ENCODE measurements around the gene PI4K2A. TPM values are rescaled to one million over a fixed set of nuclear protein-coding genes. Genes with fewer than 3 reads are reported as not detected.

The PI4K2A gene
- total RNA-seq, 5 donors from 2014 or later (not counting 1 experiment from before 2014, with no cell fraction given) = 9.0 to 23.1 (median 11.0) TPM

DNA sequence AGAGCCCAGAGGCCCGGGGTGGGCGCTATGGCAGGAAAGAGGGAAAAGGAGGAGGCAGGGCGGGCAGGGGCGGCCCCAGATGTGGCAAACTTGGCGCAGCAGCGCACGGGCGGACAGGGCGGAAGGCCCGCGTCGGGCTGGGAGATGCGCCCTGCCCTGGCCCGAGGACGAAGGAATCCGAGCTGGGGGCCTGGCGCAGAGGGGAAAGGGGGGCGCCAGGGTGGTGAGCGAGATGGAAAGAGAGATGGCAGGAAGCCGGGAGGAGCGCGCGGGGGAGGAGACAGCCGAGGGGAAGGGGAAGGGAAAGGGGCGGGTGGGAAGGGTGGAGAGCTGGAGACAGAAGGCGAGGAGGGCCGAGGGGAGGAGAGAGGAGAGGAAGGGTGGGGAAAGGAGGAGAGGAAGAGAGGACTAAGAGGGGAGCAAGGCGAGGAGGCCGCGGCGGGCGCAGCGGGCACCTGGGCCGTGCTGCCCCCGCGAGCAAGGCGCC, 72.9 kb downstream of the PI4K2A start, which contains the start of gene MARVELD1:
MARVELD1 (plus strand) TSS at position 392 of the 487 bp plus-strand sequence. CDS start 147 bp downstream, outside the sequence.
- Mint-ChIP-seq H3K9me3 (no peaks in the 10 kb centered on the region), H3K4me1 (peaks cover 13 to 21% (median 18%) of the 10 kb centered on the region in 3 donors), H3K27ac (peak within 1 kb of the TSS in 1 of 2 donors; percentile 44), H3K36me3 (no peaks in the 10 kb centered on the region), H3K4me3 (peak within 1 kb of the TSS; percentile 96 to 98 (median 97)), H3K27me3 (peaks cover 15 to 34% of the 10 kb centered on the region in 2 donors)
- ATAC-seq (replicated peaks in 1 of 4) = peak in 3 of 4 experiments; percentile 3 to 4 (median 4)
- H3K4me1 ChIP-seq (ENCODE audit: control insufficient read depth in 1 of 2, extremely low read depth in 1 of 2, insufficient read depth in 2 of 2, low read length in 2 of 2) = peaks cover 4 to 16% of the 10 kb centered on the region in 2 experiments
- DNase-seq = peak in 1 of 35 experiments; percentile 9
- H3K36me3 ChIP-seq (ENCODE audit: control insufficient read depth in 2 of 2, extremely low read depth in 1 of 2, insufficient read depth in 1 of 2, low read length in 1 of 2) = no peaks in the 10 kb centered on the region
- POLR2A ChIA-PET = no interaction called here
- CTCF ChIA-PET = interaction anchor here in 1 of 2 donors (0.8 kb wide), 1 partner anchor 23 kb away, joined by 5 read pairs; the partner anchor contains the start of gene ZFYVE27
- no peaks in the 10 kb centered on the region for H3K9me3 ChIP-seq
- WGBS (ENCODE audit: insufficient coverage) = 8% methylated on average over 37 of the region's 37 CpGs
- H3K27ac ChIP-seq (ENCODE audit: low read length) = no peak within 1 kb of the TSS
- H3K27me3 ChIP-seq (replicated peaks in 1 of 2; ENCODE audit: control insufficient read depth in 2 of 2, extremely low read depth in 1 of 2, insufficient read depth in 2 of 2, low read length in 1 of 2) = peaks cover 0 to 49% of the 10 kb centered on the region in 2 experiments
- peak within 1 kb of the TSS; percentile 63 to 75 for H3K4me3 ChIP-seq (ENCODE audit: control insufficient read depth in 1 of 2, extremely low read depth in 1 of 2, low read length in 1 of 2)

- under 1% methylated on average over 69 of the region's 69 CpGs for WGBS (ENCODE audit: insufficient coverage)
- Mint-ChIP-seq H3K4me1 (peaks cover 13 to 21% (median 18%) of the 10 kb centered on the region in 3 donors), H3K27me3 (peaks cover 13 to 30% of the 10 kb centered on the region in 2 donors), H3K36me3 (no peaks in the 10 kb centered on the region), H3K9me3 (no peaks in the 10 kb centered on the region), H3K27ac (peak overlapping the region in 1 of 2 donors; percentile 44), H3K4me3 (peak overlapping the region; percentile 96 to 98 (median 97))
- H3K9me3 ChIP-seq = no peaks in the 10 kb centered on the region
- peaks cover 0 to 49% of the 10 kb centered on the region in 2 experiments for H3K27me3 ChIP-seq (replicated peaks in 1 of 2; ENCODE audit: control insufficient read depth in 2 of 2, extremely low read depth in 1 of 2, insufficient read depth in 2 of 2, low read length in 1 of 2)
- ChIA-PET CTCF (interaction anchor here in 1 of 2 donors (0.8 to 1.0 kb wide), 2 partner anchors 22 to 27 kb away, joined by 3 to 5 read pairs; partner anchors contain the start of genes AVPI1 and ZFYVE27), POLR2A (interaction anchor here in 1 of 2 donors (0.5 kb wide), 1 partner anchor 117 kb away, joined by 3 read pairs; no protein-coding TSS in a partner anchor)
- no peak overlapping the region for H3K27ac ChIP-seq (ENCODE audit: low read length)
- peaks cover 4 to 16% of the 10 kb centered on the region in 2 experiments for H3K4me1 ChIP-seq (ENCODE audit: control insufficient read depth in 1 of 2, extremely low read depth in 1 of 2, insufficient read depth in 2 of 2, low read length in 2 of 2)
- DNase-seq (peak in 31 of 35 experiments; percentile 7 to 75 (median 35)), ATAC-seq (replicated peaks in 1 of 4) (peak; percentile 80 to 88 (median 86))
- no peaks in the 10 kb centered on the region for H3K36me3 ChIP-seq (ENCODE audit: control insufficient read depth in 2 of 2, extremely low read depth in 1 of 2, insufficient read depth in 1 of 2, low read length in 1 of 2)
- peak overlapping the region; percentile 63 to 75 for H3K4me3 ChIP-seq (ENCODE audit: control insufficient read depth in 1 of 2, extremely low read depth in 1 of 2, low read length in 1 of 2)
These were observed 73.4 kb downstream of the PI4K2A start for GRCh38 chr10:97713826-97714400.

GRCh38 chr10:97714401-97715258, 74.2 kb downstream of the PI4K2A start:
- H3K27me3 Mint-ChIP-seq = peaks cover 7 to 23% of the 10 kb centered on the region in 2 donors
- POLR2A ChIA-PET = interaction anchor here in 1 of 2 donors (0.5 kb wide), 1 partner anchor 116 kb away, joined by 3 read pairs; no protein-coding TSS in a partner anchor

GRCh38 chr10:97715259-97715874, 74.9 kb downstream of the PI4K2A start:
- ChIA-PET CTCF (interaction anchor here in 1 of 2 donors (0.7 to 1.0 kb wide), 2 partner anchors 14 to 39 kb away, joined by 3 read pairs; no protein-coding TSS in a partner anchor), POLR2A (no interaction called here)
- Mint-ChIP-seq H3K4me1 (peaks cover 13 to 15% (median 15%) of the 10 kb centered on the region in 3 donors), H3K27me3 (peaks cover 5 to 16% of the 10 kb centered on the region in 2 donors), H3K4me3 (peak overlapping the region; percentile 96 to 98 (median 97)), H3K9me3 (no peaks in the 10 kb centered on the region), H3K36me3 (no peaks in the 10 kb centered on the region), H3K27ac (no peak overlapping the region)
- Histone ChIP-seq H3K4me1 (ENCODE audit: control insufficient read depth in 1 of 2, extremely low read depth in 1 of 2, insufficient read depth in 2 of 2, low read length in 2 of 2) (peaks cover 4 to 16% of the 10 kb centered on the region in 2 experiments), H3K27ac (ENCODE audit: low read length) (no peak overlapping the region), H3K27me3 (replicated peaks in 1 of 2; ENCODE audit: control insufficient read depth in 2 of 2, extremely low read depth in 1 of 2, insufficient read depth in 2 of 2, low read length in 1 of 2) (peaks cover 0 to 39% of the 10 kb centered on the region in 2 experiments), H3K36me3 (ENCODE audit: control insufficient read depth in 2 of 2, extremely low read depth in 1 of 2, insufficient read depth in 1 of 2, low read length in 1 of 2) (no peaks in the 10 kb centered on the region), H3K9me3 (no peaks in the 10 kb centered on the region), H3K4me3 (ENCODE audit: control insufficient read depth in 1 of 2, extremely low read depth in 1 of 2, low read length in 1 of 2) (no peak overlapping the region)
- WGBS (ENCODE audit: insufficient coverage) = 93% methylated on average over 3 of the region's 8 CpGs
- DNase-seq (no peak), ATAC-seq (replicated peaks in 1 of 4) (no peak)

More at GRCh38 chr10:97714401-97715258, 74.2 kb downstream of the PI4K2A start:
- Mint-ChIP-seq H3K4me1 (peaks cover 13 to 15% (median 15%) of the 10 kb centered on the region in 3 donors), H3K9me3 (no peaks in the 10 kb centered on the region), H3K4me3 (peak overlapping the region; percentile 96 to 98 (median 97)), H3K27ac (no peak overlapping the region), H3K36me3 (no peaks in the 10 kb centered on the region)
- WGBS (ENCODE audit: insufficient coverage) = 9% methylated on average over 69 of the region's 74 CpGs
- Histone ChIP-seq H3K27me3 (replicated peaks in 1 of 2; ENCODE audit: control insufficient read depth in 2 of 2, extremely low read depth in 1 of 2, insufficient read depth in 2 of 2, low read length in 1 of 2) (peaks cover 0 to 46% of the 10 kb centered on the region in 2 experiments), H3K9me3 (no peaks in the 10 kb centered on the region), H3K4me1 (ENCODE audit: control insufficient read depth in 1 of 2, extremely low read depth in 1 of 2, insufficient read depth in 2 of 2, low read length in 2 of 2) (peaks cover 4 to 16% of the 10 kb centered on the region in 2 experiments), H3K36me3 (ENCODE audit: control insufficient read depth in 2 of 2, extremely low read depth in 1 of 2, insufficient read depth in 1 of 2, low read length in 1 of 2) (no peaks in the 10 kb centered on the region), H3K4me3 (ENCODE audit: control insufficient read depth in 1 of 2, extremely low read depth in 1 of 2, low read length in 1 of 2) (peak overlapping the region; percentile 32 to 75), H3K27ac (ENCODE audit: low read length) (no peak overlapping the region)
- CTCF ChIA-PET = interaction anchor here in 1 of 2 donors (0.7 to 1.0 kb wide), 4 partner anchors 13 to 38 kb away, joined by 3 to 5 read pairs (median 3); partner anchors contain the start of genes AVPI1 and ZFYVE27
- ATAC-seq (replicated peaks in 1 of 4) (peak; percentile 11 to 31 (median 16)), DNase-seq (peak in 6 of 35 experiments; percentile 2 to 32 (median 16))

GRCh38 chr10:97717627-97718026, 77.2 kb downstream of the PI4K2A start:
- Histone ChIP-seq H3K27me3 (replicated peaks in 1 of 2; ENCODE audit: control insufficient read depth in 2 of 2, extremely low read depth in 1 of 2, insufficient read depth in 2 of 2, low read length in 1 of 2) (peaks cover 0 to 24% of the 10 kb centered on the region in 2 experiments), H3K27ac (ENCODE audit: low read length) (no peak overlapping the region), H3K9me3 (no peaks in the 10 kb centered on the region), H3K36me3 (ENCODE audit: control insufficient read depth in 2 of 2, extremely low read depth in 1 of 2, insufficient read depth in 1 of 2, low read length in 1 of 2) (no peaks in the 10 kb centered on the region), H3K4me1 (ENCODE audit: control insufficient read depth in 1 of 2, extremely low read depth in 1 of 2, insufficient read depth in 2 of 2, low read length in 2 of 2) (peaks cover 4 to 16% of the 10 kb centered on the region in 2 experiments), H3K4me3 (ENCODE audit: control insufficient read depth in 1 of 2, extremely low read depth in 1 of 2, low read length in 1 of 2) (no peak overlapping the region)
- H3K4me3 Mint-ChIP-seq = no peak overlapping the region
- CTCF ChIA-PET = no interaction called here
- POLR2A ChIA-PET = no interaction called here
- no peaks in the 10 kb centered on the region for H3K36me3 Mint-ChIP-seq
- DNase-seq = no peak
- peaks cover 10 to 14% (median 12%) of the 10 kb centered on the region in 3 donors for H3K4me1 Mint-ChIP-seq
- no peak for ATAC-seq (replicated peaks in 1 of 4)
- no peak overlapping the region for H3K27ac Mint-ChIP-seq
- H3K27me3 Mint-ChIP-seq = peaks cover 5 to 10% of the 10 kb centered on the region in 2 donors
- no peaks in the 10 kb centered on the region for H3K9me3 Mint-ChIP-seq
- 79% methylated on average over 4 of the region's 7 CpGs for WGBS (ENCODE audit: insufficient coverage)

Measured in T-cell (primary cell).